Measurements from ENCODE around the gene ENOPH1. TPM values are rescaled to one million over a fixed set of nuclear protein-coding genes. Genes with fewer than 3 reads are reported as not detected.

ENOPH1 gene
- total and polyA plus RNA-seq, 9 of the 15 experiments (the other 6 are each of a cell fraction or from before 2014, with no cell fraction given), result 29.8 to 71.4 (median 48.9) TPM

- no peak for TF ChIP-seq E2F6 (IDR thresholded peaks at IDR 0.05; ENCODE audit: borderline replicate concordance in 1 of 2, extremely low read depth in 1 of 2, insufficient read depth in 1 of 2, insufficient read length in 1 of 2, low read depth in 1 of 2, low read length in 1 of 2, poor library complexity in 1 of 2, severe bottlenecking in 1 of 2)
- TF ChIP-seq E2F3 (CRISPR knock-in tag; IDR thresholded peaks at IDR 0.05), result no peak
- TF ChIP-seq RERE (CRISPR knock-in tag; IDR thresholded peaks at IDR 0.05; ENCODE audit: borderline replicate concordance), result no peak
- no peak for TF ChIP-seq ZNF174 (CRISPR knock-in tag; IDR thresholded peaks at IDR 0.05)
- TF ChIP-seq SFPQ (IDR thresholded peaks at IDR 0.05; ENCODE audit: low read depth, low read length), result no peak
- no peak for TF ChIP-seq DNMT1 (IDR thresholded peaks at IDR 0.05)
- no peak for TF ChIP-seq LEF1 (IDR thresholded peaks at IDR 0.05)
- TF ChIP-seq L3MBTL2 (IDR thresholded peaks at IDR 0.05), result no peak
- no peak for TF ChIP-seq TAF15 (IDR thresholded peaks at IDR 0.05; ENCODE audit: low read depth, low read length)
- no peak for TF ChIP-seq CSDE1 (IDR thresholded peaks at IDR 0.05)
- no peak for TF ChIP-seq CBFA2T3 (IDR thresholded peaks at IDR 0.05)
- no peak for TF ChIP-seq CLOCK (CRISPR knock-in tag; IDR thresholded peaks at IDR 0.05; ENCODE audit: borderline replicate concordance)
- no peak for TF ChIP-seq RNF219 (CRISPR knock-in tag; IDR thresholded peaks at IDR 0.05)
- TF ChIP-seq DLX4 (CRISPR knock-in tag; IDR thresholded peaks at IDR 0.05), result no peak
Measured at GRCh38 chr4:82429728-82430192, 630 bp upstream of the ENOPH1 start (continued).
